ENCODE data around the gene CDC25B. TPM values are rescaled to one million over a fixed set of nuclear protein-coding genes. Genes with fewer than 3 reads are reported as not detected.

Gene CDC25B
- total and polyA plus RNA-seq, 2 of the 13 experiments (the other 11 are each of a cell fraction or from before 2014, with no cell fraction given), result 14.5 to 19.4 TPM

DNA sequence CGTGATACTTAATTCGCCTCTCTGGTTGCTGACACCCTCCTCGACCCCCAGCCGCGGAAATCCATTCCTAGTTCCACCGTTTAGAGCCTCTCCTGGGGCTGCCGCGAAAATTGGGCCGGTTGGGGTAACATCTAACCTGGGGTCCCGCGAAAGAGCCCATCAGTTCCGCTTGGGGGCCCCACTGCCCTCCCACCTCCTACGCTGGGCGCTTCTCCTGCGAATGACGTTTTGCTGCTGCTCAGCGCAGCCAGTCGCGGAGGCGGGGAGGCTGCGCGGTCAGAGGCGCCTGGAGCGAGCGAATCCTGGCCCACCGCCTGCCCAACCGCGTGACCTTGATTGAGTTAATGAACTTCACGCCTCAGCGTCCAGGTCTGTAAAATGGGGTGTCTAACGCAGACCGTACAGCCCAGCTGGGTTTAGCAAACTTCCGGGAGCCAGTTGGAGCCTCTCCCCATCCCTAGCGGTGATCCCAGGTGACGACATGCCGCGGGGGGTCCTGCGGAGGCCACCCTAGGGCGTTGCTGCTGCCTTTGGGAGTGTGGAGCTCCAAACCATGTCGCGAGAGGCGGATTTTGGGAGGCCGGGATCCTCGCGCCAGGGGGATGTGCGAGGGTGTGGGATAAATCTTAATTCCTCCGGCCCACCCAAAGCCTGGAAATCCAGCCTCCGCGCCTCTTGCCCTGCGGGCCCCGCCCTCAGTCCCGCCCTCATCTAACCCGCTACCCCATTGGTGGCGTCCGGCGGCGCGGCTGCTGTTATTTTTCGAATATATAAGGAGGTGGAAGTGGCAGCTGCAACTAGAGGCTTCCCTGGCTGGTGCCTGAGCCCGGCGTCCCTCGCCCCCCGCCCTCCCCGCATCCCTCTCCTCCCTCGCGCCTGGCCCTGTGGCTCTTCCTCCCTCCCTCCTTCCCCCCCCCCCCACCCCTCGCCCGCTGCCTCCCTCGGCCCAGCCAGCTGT lies at the start of gene CDC25B (continued):
- TF ChIP-seq, protein P1, sequence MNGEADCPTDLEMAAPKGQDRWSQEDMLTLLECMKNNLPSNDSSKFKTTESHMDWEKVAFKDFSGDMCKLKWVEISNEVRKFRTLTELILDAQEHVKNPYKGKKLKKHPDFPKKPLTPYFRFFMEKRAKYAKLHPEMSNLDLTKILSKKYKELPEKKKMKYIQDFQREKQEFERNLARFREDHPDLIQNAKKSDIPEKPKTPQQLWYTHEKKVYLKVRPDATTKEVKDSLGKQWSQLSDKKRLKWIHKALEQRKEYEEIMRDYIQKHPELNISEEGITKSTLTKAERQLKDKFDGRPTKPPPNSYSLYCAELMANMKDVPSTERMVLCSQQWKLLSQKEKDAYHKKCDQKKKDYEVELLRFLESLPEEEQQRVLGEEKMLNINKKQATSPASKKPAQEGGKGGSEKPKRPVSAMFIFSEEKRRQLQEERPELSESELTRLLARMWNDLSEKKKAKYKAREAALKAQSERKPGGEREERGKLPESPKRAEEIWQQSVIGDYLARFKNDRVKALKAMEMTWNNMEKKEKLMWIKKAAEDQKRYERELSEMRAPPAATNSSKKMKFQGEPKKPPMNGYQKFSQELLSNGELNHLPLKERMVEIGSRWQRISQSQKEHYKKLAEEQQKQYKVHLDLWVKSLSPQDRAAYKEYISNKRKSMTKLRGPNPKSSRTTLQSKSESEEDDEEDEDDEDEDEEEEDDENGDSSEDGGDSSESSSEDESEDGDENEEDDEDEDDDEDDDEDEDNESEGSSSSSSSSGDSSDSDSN (CRISPR knock-in tag; IDR thresholded peaks at IDR 0.05), result peak; percentile 60
- peak; percentile 29; the same call in 1 of the 2 replicates for TF ChIP-seq ETV6 (CRISPR knock-in tag; conservative IDR thresholded peaks at IDR 0.05)
- TF ChIP-seq CBX1 (IDR thresholded peaks at IDR 0.05; ENCODE audit: low read depth), result peak; percentile 66
- TF ChIP-seq, protein P2, sequence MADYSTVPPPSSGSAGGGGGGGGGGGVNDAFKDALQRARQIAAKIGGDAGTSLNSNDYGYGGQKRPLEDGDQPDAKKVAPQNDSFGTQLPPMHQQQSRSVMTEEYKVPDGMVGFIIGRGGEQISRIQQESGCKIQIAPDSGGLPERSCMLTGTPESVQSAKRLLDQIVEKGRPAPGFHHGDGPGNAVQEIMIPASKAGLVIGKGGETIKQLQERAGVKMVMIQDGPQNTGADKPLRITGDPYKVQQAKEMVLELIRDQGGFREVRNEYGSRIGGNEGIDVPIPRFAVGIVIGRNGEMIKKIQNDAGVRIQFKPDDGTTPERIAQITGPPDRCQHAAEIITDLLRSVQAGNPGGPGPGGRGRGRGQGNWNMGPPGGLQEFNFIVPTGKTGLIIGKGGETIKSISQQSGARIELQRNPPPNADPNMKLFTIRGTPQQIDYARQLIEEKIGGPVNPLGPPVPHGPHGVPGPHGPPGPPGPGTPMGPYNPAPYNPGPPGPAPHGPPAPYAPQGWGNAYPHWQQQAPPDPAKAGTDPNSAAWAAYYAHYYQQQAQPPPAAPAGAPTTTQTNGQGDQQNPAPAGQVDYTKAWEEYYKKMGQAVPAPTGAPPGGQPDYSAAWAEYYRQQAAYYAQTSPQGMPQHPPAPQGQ (CRISPR knock-in tag; IDR thresholded peaks at IDR 0.05; ENCODE audit: borderline replicate concordance), result no peak
- TF ChIP-seq, protein P3, sequence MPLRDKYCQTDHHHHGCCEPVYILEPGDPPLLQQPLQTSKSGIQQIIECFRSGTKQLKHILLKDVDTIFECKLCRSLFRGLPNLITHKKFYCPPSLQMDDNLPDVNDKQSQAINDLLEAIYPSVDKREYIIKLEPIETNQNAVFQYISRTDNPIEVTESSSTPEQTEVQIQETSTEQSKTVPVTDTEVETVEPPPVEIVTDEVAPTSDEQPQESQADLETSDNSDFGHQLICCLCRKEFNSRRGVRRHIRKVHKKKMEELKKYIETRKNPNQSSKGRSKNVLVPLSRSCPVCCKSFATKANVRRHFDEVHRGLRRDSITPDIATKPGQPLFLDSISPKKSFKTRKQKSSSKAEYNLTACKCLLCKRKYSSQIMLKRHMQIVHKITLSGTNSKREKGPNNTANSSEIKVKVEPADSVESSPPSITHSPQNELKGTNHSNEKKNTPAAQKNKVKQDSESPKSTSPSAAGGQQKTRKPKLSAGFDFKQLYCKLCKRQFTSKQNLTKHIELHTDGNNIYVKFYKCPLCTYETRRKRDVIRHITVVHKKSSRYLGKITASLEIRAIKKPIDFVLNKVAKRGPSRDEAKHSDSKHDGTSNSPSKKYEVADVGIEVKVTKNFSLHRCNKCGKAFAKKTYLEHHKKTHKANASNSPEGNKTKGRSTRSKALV (CRISPR knock-in tag; IDR thresholded peaks at IDR 0.05), result no peak
- TF ChIP-seq, protein P4, sequence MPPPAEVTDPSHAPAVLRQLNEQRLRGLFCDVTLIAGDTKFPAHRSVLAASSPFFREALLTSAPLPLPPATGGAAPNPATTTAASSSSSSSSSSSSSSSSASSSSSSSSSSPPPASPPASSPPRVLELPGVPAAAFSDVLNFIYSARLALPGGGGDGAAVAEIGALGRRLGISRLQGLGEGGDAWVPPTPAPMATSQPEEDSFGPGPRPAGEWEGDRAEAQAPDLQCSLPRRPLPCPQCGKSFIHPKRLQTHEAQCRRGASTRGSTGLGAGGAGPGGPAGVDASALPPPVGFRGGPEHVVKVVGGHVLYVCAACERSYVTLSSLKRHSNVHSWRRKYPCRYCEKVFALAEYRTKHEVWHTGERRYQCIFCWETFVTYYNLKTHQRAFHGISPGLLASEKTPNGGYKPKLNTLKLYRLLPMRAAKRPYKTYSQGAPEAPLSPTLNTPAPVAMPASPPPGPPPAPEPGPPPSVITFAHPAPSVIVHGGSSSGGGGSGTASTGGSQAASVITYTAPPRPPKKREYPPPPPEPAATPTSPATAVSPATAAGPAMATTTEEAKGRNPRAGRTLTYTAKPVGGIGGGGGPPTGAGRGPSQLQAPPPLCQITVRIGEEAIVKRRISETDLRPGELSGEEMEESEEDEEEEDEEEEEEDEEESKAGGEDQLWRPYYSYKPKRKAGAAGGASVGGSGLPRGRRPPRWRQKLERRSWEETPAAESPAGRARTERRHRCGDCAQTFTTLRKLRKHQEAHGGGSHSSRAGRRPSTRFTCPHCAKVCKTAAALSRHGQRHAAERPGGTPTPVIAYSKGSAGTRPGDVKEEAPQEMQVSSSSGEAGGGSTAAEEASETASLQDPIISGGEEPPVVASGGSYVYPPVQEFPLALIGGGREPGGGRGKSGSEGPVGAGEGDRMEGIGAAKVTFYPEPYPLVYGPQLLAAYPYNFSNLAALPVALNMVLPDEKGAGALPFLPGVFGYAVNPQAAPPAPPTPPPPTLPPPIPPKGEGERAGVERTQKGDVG (CRISPR knock-in tag; IDR thresholded peaks at IDR 0.05; ENCODE audit: borderline replicate concordance), result peak; percentile 76
- TF ChIP-seq IRF2 (CRISPR knock-in tag; IDR thresholded peaks at IDR 0.05), result no peak
- TF ChIP-seq ESRRA (CRISPR knock-in tag; IDR thresholded peaks at IDR 0.05; ENCODE audit: low read depth), result peak; percentile 81; the same call in 1 of the 2 replicates
- TF ChIP-seq IKZF1 (IDR thresholded peaks at IDR 0.05), result no peak
- no peak for TF ChIP-seq SKI (IDR thresholded peaks at IDR 0.05; ENCODE audit: partially characterized antibody)
- TF ChIP-seq SMAD1 (CRISPR knock-in tag; IDR thresholded peaks at IDR 0.05; ENCODE audit: borderline replicate concordance, low read depth), result no peak; the same call in 1 of the 2 replicates
- TF ChIP-seq ZNF510 (CRISPR knock-in tag; IDR thresholded peaks at IDR 0.05; ENCODE audit: low read depth), result peak; percentile 87; the same call in 1 of the 2 replicates
- TF ChIP-seq DNMT1 (CRISPR knock-in tag; IDR thresholded peaks at IDR 0.05), result no peak
- peak; percentile 81 for TF ChIP-seq ZEB1 (IDR thresholded peaks at IDR 0.05; ENCODE audit: insufficient replicate concordance, low read depth)
- TF ChIP-seq SMAD9 (CRISPR knock-in tag; IDR thresholded peaks at IDR 0.05), result no peak
- no peak for TF ChIP-seq IKZF4 (CRISPR knock-in tag; IDR thresholded peaks at IDR 0.05; ENCODE audit: borderline replicate concordance, low read depth, not compliant biosample characterization)
- no peak for TF ChIP-seq RFX5 (IDR thresholded peaks at IDR 0.05; ENCODE audit: low read depth, low read length)
- TF ChIP-seq ARNT (IDR thresholded peaks at IDR 0.05), result no peak
- TF ChIP-seq ZNF878 (CRISPR knock-in tag; IDR thresholded peaks at IDR 0.05), result no peak

Measured in HepG2 (cell line).